Measurements from ENCODE around the gene MYH15. TPM values are rescaled to one million over a fixed set of nuclear protein-coding genes. Genes with fewer than 3 reads are reported as not detected.

Gene MYH15
- total and polyA plus RNA-seq, 8 donors = 0.05 to 0.37 (median 0.11) TPM; not detected in 4

DNA sequence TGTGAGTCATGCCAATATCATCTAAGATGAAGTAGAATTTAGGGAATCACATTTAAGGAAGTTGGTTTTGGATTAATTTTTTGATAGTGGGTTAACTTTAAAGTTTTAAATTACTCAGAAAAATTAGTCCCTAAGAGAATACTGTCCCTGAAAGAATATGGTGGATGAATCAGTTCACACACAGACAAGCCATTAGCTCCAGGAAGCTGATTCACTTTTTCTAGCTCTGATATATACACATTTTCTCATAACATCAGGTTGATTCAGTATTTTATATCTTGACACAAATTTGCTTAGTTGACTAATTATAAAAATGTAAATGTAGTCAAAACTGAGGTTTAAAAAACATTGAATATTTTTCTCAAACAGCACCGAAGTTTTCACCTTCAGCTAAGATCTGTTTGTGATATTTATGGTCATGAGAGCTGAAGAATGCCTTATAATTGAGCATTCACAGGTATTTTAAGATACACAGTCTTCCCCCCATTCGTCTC lies 55.1 kb downstream of the MYH15 start:
- H3K9me3 ChIP-seq = no peaks in the 10 kb centered on the region
- DNase-seq = no peak
- H3K27ac ChIP-seq = no peak overlapping the region
- TF ChIP-seq POLR2A (IDR thresholded peaks at IDR 0.05) (no peak), POLR2AphosphoS5 (IDR thresholded peaks at IDR 0.05) (no peak), EP300 (IDR thresholded peaks at IDR 0.05) (no peak)
- TF ChIP-seq, protein P1, sequence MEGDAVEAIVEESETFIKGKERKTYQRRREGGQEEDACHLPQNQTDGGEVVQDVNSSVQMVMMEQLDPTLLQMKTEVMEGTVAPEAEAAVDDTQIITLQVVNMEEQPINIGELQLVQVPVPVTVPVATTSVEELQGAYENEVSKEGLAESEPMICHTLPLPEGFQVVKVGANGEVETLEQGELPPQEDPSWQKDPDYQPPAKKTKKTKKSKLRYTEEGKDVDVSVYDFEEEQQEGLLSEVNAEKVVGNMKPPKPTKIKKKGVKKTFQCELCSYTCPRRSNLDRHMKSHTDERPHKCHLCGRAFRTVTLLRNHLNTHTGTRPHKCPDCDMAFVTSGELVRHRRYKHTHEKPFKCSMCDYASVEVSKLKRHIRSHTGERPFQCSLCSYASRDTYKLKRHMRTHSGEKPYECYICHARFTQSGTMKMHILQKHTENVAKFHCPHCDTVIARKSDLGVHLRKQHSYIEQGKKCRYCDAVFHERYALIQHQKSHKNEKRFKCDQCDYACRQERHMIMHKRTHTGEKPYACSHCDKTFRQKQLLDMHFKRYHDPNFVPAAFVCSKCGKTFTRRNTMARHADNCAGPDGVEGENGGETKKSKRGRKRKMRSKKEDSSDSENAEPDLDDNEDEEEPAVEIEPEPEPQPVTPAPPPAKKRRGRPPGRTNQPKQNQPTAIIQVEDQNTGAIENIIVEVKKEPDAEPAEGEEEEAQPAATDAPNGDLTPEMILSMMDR (IDR thresholded peaks at IDR 0.05) = no peak
- no peak overlapping the region for H3K4me3 ChIP-seq
- WGBS, 5 donors = 80 to 94% (median 85%) methylated on average over 2 of the region's 2 CpGs
- no peaks in the 10 kb centered on the region for H3K4me1 ChIP-seq
- intact Hi-C loops (cut with DNase I; ENCODE audit: low total_unique reads) = no loop called here
- H3K27me3 ChIP-seq = no peaks in the 10 kb centered on the region
- no peaks in the 10 kb centered on the region for H3K36me3 ChIP-seq

DNA sequence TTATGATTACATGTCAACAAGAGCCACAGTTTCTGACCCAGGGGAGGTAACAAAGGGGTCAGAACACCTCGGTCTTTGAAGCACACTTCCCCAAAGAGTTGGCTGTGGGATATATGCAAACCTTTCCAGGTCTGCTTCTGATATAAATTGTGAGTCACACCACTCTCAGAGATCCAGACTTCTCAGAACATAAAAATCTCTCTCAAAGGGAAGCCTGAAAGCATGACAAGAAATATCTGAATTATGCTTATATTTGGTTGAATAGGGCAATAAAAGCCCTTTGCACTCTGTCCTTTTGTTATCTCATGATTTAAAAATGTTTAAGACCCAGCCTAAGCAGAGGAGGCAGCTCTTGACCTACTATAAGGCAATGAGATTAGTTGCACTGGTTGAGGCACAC lies 56.8 kb downstream of the MYH15 start:
- Histone ChIP-seq H3K9me3 (no peaks in the 10 kb centered on the region), H3K27ac (no peak overlapping the region), H3K4me3 (no peak overlapping the region), H3K4me1 (no peaks in the 10 kb centered on the region), H3K27me3 (no peaks in the 10 kb centered on the region), H3K36me3 (no peaks in the 10 kb centered on the region)
- intact Hi-C loops (cut with DNase I; ENCODE audit: low total_unique reads) = no loop called here
- TF ChIP-seq POLR2A (IDR thresholded peaks at IDR 0.05) (no peak), POLR2AphosphoS5 (IDR thresholded peaks at IDR 0.05) (no peak), EP300 (IDR thresholded peaks at IDR 0.05) (no peak)
- TF ChIP-seq, protein P1 (IDR thresholded peaks at IDR 0.05) = no peak
- DNase-seq = no peak
- WGBS, 5 donors = 31 to 55% (median 46%) methylated on average over 1 of the region's 1 CpG

DNA sequence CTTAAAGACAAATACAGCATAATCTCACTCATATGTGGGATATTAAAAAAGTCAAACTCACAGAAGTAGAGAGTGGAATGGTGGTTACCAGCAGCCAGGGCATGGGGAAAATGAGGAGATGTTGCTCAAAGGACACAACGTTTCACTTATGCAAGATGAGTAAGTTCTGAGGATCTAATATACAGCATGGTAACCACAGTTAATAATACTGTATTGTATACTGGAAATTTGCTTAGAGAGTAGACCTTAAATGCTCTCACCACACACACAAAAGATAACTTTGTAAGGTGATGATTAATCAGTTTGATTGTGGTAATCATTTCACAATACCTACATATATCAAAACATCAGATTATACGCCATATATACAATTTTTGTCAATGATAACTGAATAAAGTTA lies 60.0 kb downstream of the MYH15 start:
- intact Hi-C loops (cut with DNase I; ENCODE audit: low total_unique reads) = no loop called here
- no peaks in the 10 kb centered on the region for H3K27me3 ChIP-seq
- no peaks in the 10 kb centered on the region for H3K4me1 ChIP-seq
- 40 to 95% (median 47%) methylated on average over 2 of the region's 2 CpGs for WGBS, 5 donors
- no peak overlapping the region for H3K27ac ChIP-seq
- peaks cover 0 to 19% (median 17%) of the 10 kb centered on the region in 4 donors for H3K9me3 ChIP-seq
- DNase-seq = no peak
- TF ChIP-seq, protein P1 (IDR thresholded peaks at IDR 0.05) = no peak
- TF ChIP-seq EP300 (IDR thresholded peaks at IDR 0.05) (no peak), POLR2AphosphoS5 (IDR thresholded peaks at IDR 0.05) (no peak), POLR2A (IDR thresholded peaks at IDR 0.05) (no peak)
- H3K4me3 ChIP-seq = no peak overlapping the region
- no peaks in the 10 kb centered on the region for H3K36me3 ChIP-seq

DNA sequence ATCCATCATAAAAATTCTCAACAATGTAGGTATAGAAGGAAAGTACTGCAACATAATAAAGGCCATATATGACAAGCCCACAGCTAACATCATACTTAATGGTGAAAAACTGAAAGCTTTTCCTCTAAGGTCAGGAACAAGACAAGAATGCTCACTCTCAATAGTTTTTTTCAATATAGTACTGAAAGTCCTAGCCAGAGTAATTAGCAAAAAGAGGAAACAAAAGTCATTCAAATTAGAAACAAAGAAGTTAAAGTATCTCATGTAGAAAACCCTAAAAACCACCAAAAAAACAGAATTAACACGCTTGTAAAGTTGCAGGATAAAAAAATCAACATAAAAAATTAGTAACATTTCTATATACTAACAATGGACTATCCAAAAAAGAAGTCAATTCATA lies 61.8 kb downstream of the MYH15 start:
- Histone ChIP-seq H3K27ac (no peak overlapping the region), H3K27me3 (no peaks in the 10 kb centered on the region), H3K9me3 (peaks cover 0 to 19% (median 17%) of the 10 kb centered on the region in 4 donors), H3K4me3 (no peak overlapping the region), H3K4me1 (no peaks in the 10 kb centered on the region), H3K36me3 (no peaks in the 10 kb centered on the region)
- 77 to 85% (median 83%) methylated on average over 1 of the region's 1 CpG for WGBS, 5 donors
- no peak for DNase-seq
- intact Hi-C loops (cut with DNase I; ENCODE audit: low total_unique reads) = no loop called here
- TF ChIP-seq POLR2AphosphoS5 (IDR thresholded peaks at IDR 0.05) = no peak
- TF ChIP-seq, protein P1 (IDR thresholded peaks at IDR 0.05) = no peak
- no peak for TF ChIP-seq EP300 (IDR thresholded peaks at IDR 0.05)
- TF ChIP-seq POLR2A (IDR thresholded peaks at IDR 0.05) = no peak
